GM12874 (cell line): Measurements from ENCODE around the gene TBXA2R.

ENCODE experiments used
- CTCF ChIP-seq: IDR thresholded peaks from 2 replicates; pipeline ENCODE4 v1.5.1; 2011; ENCODE audit warnings: low read depth, mild to moderate bottlenecking, control low read depth, low read length, moderate library complexity; ENCODE audit not compliant: insufficient read depth

Gene TBXA2R

GRCh38 chr19:3605770-3606169 is 905 bp downstream of the TBXA2R start:
- TF ChIP-seq CTCF, result no peak

- no peak for TF ChIP-seq CTCF
Measured at GRCh38 chr19:3605361-3605760, 1.3 kb downstream of the TBXA2R start.

- TF ChIP-seq CTCF, result no peak
Measured at GRCh38 chr19:3604987-3605343, 1.7 kb downstream of the TBXA2R start.

- TF ChIP-seq CTCF, result no peak
Measured at GRCh38 chr19:3604227-3604986, 2.3 kb downstream of the TBXA2R start.

GRCh38 chr19:3603121-3603811 is 3.4 kb downstream of the TBXA2R start:
- no peak for TF ChIP-seq CTCF

GRCh38 chr19:3601021-3601420 is 5.7 kb downstream of the TBXA2R start:
- TF ChIP-seq CTCF, result no peak

- TF ChIP-seq CTCF, result 0 out of 2 replicates have a peak, but pooled peaks have one; percentile 2
Measured at GRCh38 chr19:3599776-3600187, 6.9 kb downstream of the TBXA2R start.
